Measurements from ENCODE around the gene MSANTD1.

- TF ChIP-seq CTCF (IDR thresholded peaks at IDR 0.05) (no peak), POLR2A (IDR thresholded peaks at IDR 0.05) (no peak)
Measured at GRCh38 chr4:3302786-3303564, 54.0 kb downstream of the MSANTD1 start.
